NK-92 (cell line): ENCODE results near the gene MFSD2A.
"Not testable (repeated sequence)": the region's sequence is repeated elsewhere in the genome, so short reads cannot be mapped to it uniquely, and the experiment has no call there.

ENCODE experiments used
- DNase-seq: peaks from one replicate; lab custom pipeline; 2025; ENCODE audit not compliant: unreplicated experiment; lab: John Stamatoyannopoulos, UW

MFSD2A gene

GRCh38 chr1:39996396-39997004 is 41.6 kb downstream of the MFSD2A start:
- no peak for DNase-seq

- DNase-seq = no peak
Observed at GRCh38 chr1:40001456-40001855, 46.5 kb downstream of the MFSD2A start.

- no peak for DNase-seq
Observed at GRCh38 chr1:40003156-40004093, 48.5 kb downstream of the MFSD2A start.

GRCh38 chr1:40004857-40005256 is 49.9 kb downstream of the MFSD2A start:
- no peak for DNase-seq

- DNase-seq = not testable (repeated sequence)
Observed at GRCh38 chr1:40007481-40008034, 52.6 kb downstream of the MFSD2A start.

GRCh38 chr1:40011198-40011597 is 56.3 kb downstream of the MFSD2A start:
- no peak for DNase-seq

- DNase-seq = no peak
Observed at GRCh38 chr1:40014253-40014706, 59.3 kb downstream of the MFSD2A start.

GRCh38 chr1:40014812-40015594 is 60.1 kb downstream of the MFSD2A start:
- no peak for DNase-seq

GRCh38 chr1:40017951-40018575 is 63.1 kb downstream of the MFSD2A start:
- no peak for DNase-seq
